BE2C (cell line): ENCODE measurements around the gene SEC23IP. TPM values are rescaled to one million over a fixed set of nuclear protein-coding genes. Genes with fewer than 3 reads are reported as not detected.
A peak's percentile ranks its signal among the peaks of the same experiment; 100 is the strongest.

ENCODE experiments used
- DNase-seq: peaks from one replicate; pipeline ENCODE4 v3.0.0-alpha.2; 2020
- H3K27me3 ChIP-seq: fragments of 250-450 bp; sonication (Bioruptor Pico); 2 replicates; pipeline ENCODE4 v1.5.1; 2020; ENCODE audit warnings: mild to moderate bottlenecking
- H3K36me3 ChIP-seq: fragments of 250-450 bp; sonication (Bioruptor Pico); 2 replicates; pipeline ENCODE4 v1.5.1; 2020; ENCODE audit warnings: mild to moderate bottlenecking
- H3K4me1 ChIP-seq: fragments of 250-450 bp; sonication (Bioruptor Pico); 2 replicates; pipeline ENCODE4 v1.5.1; 2020
- H3K4me3 ChIP-seq: 2 replicates; pipeline ENCODE4 v1.5.1; 2011; ENCODE audit warnings: low read depth, low read length
- H3K9me3 ChIP-seq: fragments of 250-450 bp; sonication (Bioruptor Pico); 2 replicates; pipeline ENCODE4 v1.5.1; 2020
- polyA plus RNA-seq: library from polyadenylated mRNA; unstranded; fragments of >200 nt; gene quantifications from one replicate; pipeline ENCODE4 v1.2.1, GENCODE V29; 2012; ENCODE audit warnings: low read depth, missing spikeins; ENCODE audit not compliant: insufficient read length, insufficient read depth
- TF ChIP-seq, protein P1 (sequence below): IDR thresholded peaks from 2 replicates; pipeline ENCODE4 v1.5.1; 2012; ENCODE audit warnings: mild to moderate bottlenecking, low read depth, low read length

Gene SEC23IP
- 72.3 TPM for polyA plus RNA-seq

GRCh38 chr10:119892188-119893065 is at the start of gene SEC23IP:
TSS of gene SEC23IP (plus strand) at chr10:119892730. CDS start at chr10:119892783, 53 bp downstream.
- H3K36me3 ChIP-seq: no peaks in the 10 kb centered on the region; the same call in 1 of the 2 replicates
- H3K4me3 ChIP-seq: peak within 1 kb of the TSS; percentile 70
- TF ChIP-seq, protein P1, sequence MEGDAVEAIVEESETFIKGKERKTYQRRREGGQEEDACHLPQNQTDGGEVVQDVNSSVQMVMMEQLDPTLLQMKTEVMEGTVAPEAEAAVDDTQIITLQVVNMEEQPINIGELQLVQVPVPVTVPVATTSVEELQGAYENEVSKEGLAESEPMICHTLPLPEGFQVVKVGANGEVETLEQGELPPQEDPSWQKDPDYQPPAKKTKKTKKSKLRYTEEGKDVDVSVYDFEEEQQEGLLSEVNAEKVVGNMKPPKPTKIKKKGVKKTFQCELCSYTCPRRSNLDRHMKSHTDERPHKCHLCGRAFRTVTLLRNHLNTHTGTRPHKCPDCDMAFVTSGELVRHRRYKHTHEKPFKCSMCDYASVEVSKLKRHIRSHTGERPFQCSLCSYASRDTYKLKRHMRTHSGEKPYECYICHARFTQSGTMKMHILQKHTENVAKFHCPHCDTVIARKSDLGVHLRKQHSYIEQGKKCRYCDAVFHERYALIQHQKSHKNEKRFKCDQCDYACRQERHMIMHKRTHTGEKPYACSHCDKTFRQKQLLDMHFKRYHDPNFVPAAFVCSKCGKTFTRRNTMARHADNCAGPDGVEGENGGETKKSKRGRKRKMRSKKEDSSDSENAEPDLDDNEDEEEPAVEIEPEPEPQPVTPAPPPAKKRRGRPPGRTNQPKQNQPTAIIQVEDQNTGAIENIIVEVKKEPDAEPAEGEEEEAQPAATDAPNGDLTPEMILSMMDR: no peak
- H3K9me3 ChIP-seq: no peaks in the 10 kb centered on the region
- H3K27me3 ChIP-seq: no peaks in the 10 kb centered on the region
- DNase-seq: peak; percentile 94
- H3K4me1 ChIP-seq: peaks cover 9% of the 10 kb centered on the region

GRCh38 chr10:119845656-119846055 is 46.9 kb upstream of the SEC23IP start:
- Histone ChIP-seq H3K9me3 (no peaks in the 10 kb centered on the region), H3K4me1 (no peaks in the 10 kb centered on the region; the same call in 1 of the 2 replicates), H3K36me3 (peaks cover 80% of the 10 kb centered on the region), H3K4me3 (no peak overlapping the region), H3K27me3 (no peaks in the 10 kb centered on the region)
- TF ChIP-seq, protein P1: no peak
- no peak for DNase-seq

DNA sequence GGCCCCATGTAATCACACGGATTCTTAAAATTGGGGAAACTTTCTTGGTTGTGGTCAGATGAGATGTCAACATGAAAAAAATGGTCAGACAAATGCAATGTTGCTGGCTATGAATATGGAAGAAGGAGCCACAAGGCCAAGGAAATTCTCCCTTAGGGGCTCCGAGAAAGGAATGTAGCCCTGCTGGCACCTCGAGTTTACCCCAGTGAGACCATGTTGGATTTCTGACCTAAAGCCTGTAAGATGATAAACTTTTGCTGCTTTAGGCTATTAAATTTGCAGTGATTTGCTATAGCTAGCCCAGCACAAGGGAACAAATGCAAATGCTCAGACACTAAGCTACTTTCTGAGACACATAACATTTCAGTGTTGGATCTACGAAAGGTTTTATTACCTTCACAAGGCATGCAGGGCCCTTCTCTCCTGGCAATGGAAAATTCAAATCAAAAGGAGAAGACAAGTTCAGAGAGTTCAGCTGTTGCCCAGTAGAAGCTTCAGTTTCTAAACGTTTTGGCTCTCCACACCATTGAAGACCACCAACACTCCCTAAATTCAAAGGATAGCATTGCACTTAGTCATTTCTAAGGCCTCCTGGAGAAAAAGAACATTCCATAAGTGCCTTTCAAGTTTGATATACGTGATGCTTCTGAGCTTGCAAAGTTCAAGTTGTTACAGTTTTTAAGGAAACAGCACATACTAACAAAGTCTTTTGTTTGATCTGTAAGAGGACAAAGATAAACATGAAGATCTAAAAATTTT is 43.3 kb upstream of the SEC23IP start:
- no peak overlapping the region for H3K4me3 ChIP-seq
- TF ChIP-seq, protein P1: no peak
- peaks cover 73% of the 10 kb centered on the region for H3K36me3 ChIP-seq
- no peaks in the 10 kb centered on the region for H3K27me3 ChIP-seq
- H3K9me3 ChIP-seq: no peaks in the 10 kb centered on the region
- DNase-seq: no peak
- H3K4me1 ChIP-seq: no peaks in the 10 kb centered on the region

DNA sequence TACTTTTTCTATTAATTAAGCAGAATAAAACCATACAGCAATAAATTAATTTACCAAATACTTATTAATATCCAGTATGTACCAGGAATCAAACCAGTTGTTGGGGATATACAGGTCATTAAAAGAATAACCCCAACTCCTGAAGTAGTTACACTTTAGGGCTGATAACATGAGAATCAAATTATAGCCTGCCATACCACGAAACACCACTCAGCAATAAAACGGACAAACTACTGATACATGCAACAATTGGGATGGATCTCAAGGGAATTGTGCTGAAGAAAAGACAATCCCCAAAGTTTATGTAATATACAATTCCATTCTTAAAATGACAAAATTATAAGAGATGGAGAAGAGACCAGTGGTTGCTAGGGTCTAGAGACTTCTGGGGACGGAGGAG is 42.6 kb upstream of the SEC23IP start:
- H3K4me1 ChIP-seq: no peaks in the 10 kb centered on the region
- DNase-seq: no peak
- TF ChIP-seq, protein P1: no peak
- no peaks in the 10 kb centered on the region for H3K27me3 ChIP-seq
- H3K9me3 ChIP-seq: no peaks in the 10 kb centered on the region
- no peak overlapping the region for H3K4me3 ChIP-seq
- H3K36me3 ChIP-seq: peaks cover 66% of the 10 kb centered on the region

DNA sequence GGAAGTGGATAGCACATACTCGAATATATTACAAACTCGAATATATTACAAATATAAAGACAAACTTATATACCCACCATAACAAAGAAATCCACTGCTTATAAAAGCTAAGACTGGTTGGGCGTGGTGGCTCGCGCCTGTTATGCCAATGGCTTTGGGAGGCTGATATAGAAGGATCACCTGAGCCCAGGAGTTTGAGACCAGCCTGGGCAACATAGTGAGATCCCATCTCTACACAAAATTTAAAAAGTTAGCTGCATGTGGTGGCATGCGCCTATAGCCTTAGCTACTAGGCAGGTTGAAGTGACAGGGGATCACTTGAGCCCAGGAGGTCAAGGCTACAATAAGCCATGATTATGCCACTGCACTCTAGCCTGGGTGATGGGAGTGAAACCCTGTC is 40.3 kb upstream of the SEC23IP start:
- TF ChIP-seq, protein P1: no peak
- H3K4me1 ChIP-seq: no peaks in the 10 kb centered on the region
- no peaks in the 10 kb centered on the region for H3K27me3 ChIP-seq
- no peak overlapping the region for H3K4me3 ChIP-seq
- H3K36me3 ChIP-seq: peaks cover 55% of the 10 kb centered on the region
- DNase-seq: no peak
- H3K9me3 ChIP-seq: no peaks in the 10 kb centered on the region
